Gastroesophageal sphincter (tissue), 4 donors: ENCODE measurements around the gene HOXD13. TPM values are rescaled to one million over a fixed set of nuclear protein-coding genes. Genes with fewer than 3 reads are reported as not detected.

Source experiments
- ATAC-seq: fragments of 150-250 bp; one replicate; pipeline ENCODE4 v1.9.1; 2016; ENCODE audit warnings: mild to moderate bottlenecking, moderate library complexity
- H3K27ac ChIP-seq, 4 donors: fragments of 200-600 bp; sonication (generic) in 3 of 4; 1 replicate in 3 of 4; 2 replicates in 1 of 4; pipeline ENCODE4 v1.5.1; 2016 to 2019
- H3K27me3 ChIP-seq: fragments of 200-600 bp; sonication (generic); one replicate; pipeline ENCODE4 v1.5.1; 2019
- H3K36me3 ChIP-seq, 2 donors: fragments of 200-600 bp; sonication (generic); one replicate each; pipeline ENCODE4 v1.5.1; 2019; ENCODE audit warnings: control low read depth in 1 of 2
- H3K4me1 ChIP-seq, 3 donors: fragments of 200-600 bp; sonication (generic); 1 replicate in 2 of 3; 2 replicates in 1 of 3; pipeline ENCODE4 v1.5.1; 2016 to 2019; ENCODE audit warnings: control low read depth in 2 of 3
- H3K4me3 ChIP-seq, 2 donors: fragments of 200-600 bp; sonication (generic); one replicate each; pipeline ENCODE4 v1.5.1; 2019; ENCODE audit warnings: mild to moderate bottlenecking in 1 of 2, moderate library complexity in 1 of 2
- H3K9me3 ChIP-seq, 3 donors: fragments of 200-600 bp; sonication (generic); one replicate each; pipeline ENCODE4 v1.5.1; 2017 to 2019; ENCODE audit warnings: control low read depth in 2 of 3
- EP300 ChIP-seq: sonication (generic); formaldehyde crosslinking; IDR thresholded peaks from one replicate; pipeline ENCODE4 v1.6.1; 2017; ENCODE audit warnings: antibody characterized with exemption, mild to moderate bottlenecking
- POLR2A ChIP-seq, 2 donors: fragments of 450-650 bp; IDR thresholded peaks; one replicate each; pipeline ENCODE4 v1.6.1; 2017; ENCODE audit warnings: antibody characterized with exemption in 2 of 2, mild to moderate bottlenecking in 2 of 2, moderate library complexity in 1 of 2
- POLR2AphosphoS5 ChIP-seq: sonication (generic); formaldehyde crosslinking; IDR thresholded peaks from one replicate; pipeline ENCODE4 v1.6.1; 2017; ENCODE audit warnings: antibody characterized with exemption
- WGBS, 2 donors: methylation state at CpG; one replicate each; pipeline ENCODE4 v1.1.5; 2018; ENCODE audit warnings: low coverage in 1 of 2; 5-methylcytosine and 5-hydroxymethylcytosine counted together
- total RNA-seq, 4 donors: library from RNA; depleted of rRNA; stranded (reverse); fragments of >200 nt; gene quantifications; one replicate each; pipeline ENCODE4 v1.1.0, GENCODE V29; 2016
- TF ChIP-seq, protein P1 (sequence below), 4 experiments: fragments of 200-600 bp in 2 of 4; fragments of 450-650 bp in 2 of 4; sonication (generic) in 1 of 4; IDR thresholded peaks; one replicate each; pipeline ENCODE4 v1.5.1; 2017 to 2019; ENCODE audit warnings: antibody characterized with exemption in 4 of 4, mild to moderate bottlenecking in 2 of 4, moderate library complexity in 2 of 4

The HOXD13 gene
- total RNA-seq, 4 donors from 2014 or later = not detected

DNA sequence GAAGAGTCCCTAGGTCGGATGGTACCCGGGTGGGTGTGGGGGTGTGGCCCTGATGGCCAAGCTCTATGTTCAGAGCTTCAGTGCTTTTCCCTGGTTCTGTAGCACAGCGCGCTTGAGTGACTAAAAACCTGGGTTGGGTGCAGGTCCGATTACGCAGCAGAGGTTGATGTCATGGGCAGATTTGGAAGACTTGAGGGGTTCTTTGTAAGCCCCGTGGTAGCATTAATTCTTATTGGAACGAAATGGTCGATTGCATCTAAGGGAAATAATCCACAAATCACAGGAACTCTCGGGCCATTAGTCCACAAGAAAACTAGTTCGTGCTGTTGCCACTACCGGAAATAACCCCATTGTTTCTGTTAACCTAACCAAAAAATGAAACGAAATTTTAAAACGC lies 46.0 kb downstream of the HOXD13 start:
- ATAC-seq = no peak
- no peak for TF ChIP-seq POLR2A (IDR thresholded peaks at IDR 0.05)
- TF ChIP-seq POLR2AphosphoS5 = no peak
- TF ChIP-seq, protein P1, sequence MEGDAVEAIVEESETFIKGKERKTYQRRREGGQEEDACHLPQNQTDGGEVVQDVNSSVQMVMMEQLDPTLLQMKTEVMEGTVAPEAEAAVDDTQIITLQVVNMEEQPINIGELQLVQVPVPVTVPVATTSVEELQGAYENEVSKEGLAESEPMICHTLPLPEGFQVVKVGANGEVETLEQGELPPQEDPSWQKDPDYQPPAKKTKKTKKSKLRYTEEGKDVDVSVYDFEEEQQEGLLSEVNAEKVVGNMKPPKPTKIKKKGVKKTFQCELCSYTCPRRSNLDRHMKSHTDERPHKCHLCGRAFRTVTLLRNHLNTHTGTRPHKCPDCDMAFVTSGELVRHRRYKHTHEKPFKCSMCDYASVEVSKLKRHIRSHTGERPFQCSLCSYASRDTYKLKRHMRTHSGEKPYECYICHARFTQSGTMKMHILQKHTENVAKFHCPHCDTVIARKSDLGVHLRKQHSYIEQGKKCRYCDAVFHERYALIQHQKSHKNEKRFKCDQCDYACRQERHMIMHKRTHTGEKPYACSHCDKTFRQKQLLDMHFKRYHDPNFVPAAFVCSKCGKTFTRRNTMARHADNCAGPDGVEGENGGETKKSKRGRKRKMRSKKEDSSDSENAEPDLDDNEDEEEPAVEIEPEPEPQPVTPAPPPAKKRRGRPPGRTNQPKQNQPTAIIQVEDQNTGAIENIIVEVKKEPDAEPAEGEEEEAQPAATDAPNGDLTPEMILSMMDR (IDR thresholded peaks at IDR 0.05) = no peak
- WGBS, 2 donors = 11 to 22% methylated on average over 6 to 13 of the region's 14 CpGs
- H3K4me1 ChIP-seq = peaks cover 0 to 35% (median 15%) of the 10 kb centered on the region in 3 donors
- H3K27me3 ChIP-seq = peaks cover 100% of the 10 kb centered on the region
- no peaks in the 10 kb centered on the region for H3K36me3 ChIP-seq
- H3K27ac ChIP-seq = peak overlapping the region in 3 of 4 donors; percentile 50 to 59 (median 59)
- H3K9me3 ChIP-seq = no peaks in the 10 kb centered on the region
- peak overlapping the region in 1 of 2 donors; percentile 52 for H3K4me3 ChIP-seq

DNA sequence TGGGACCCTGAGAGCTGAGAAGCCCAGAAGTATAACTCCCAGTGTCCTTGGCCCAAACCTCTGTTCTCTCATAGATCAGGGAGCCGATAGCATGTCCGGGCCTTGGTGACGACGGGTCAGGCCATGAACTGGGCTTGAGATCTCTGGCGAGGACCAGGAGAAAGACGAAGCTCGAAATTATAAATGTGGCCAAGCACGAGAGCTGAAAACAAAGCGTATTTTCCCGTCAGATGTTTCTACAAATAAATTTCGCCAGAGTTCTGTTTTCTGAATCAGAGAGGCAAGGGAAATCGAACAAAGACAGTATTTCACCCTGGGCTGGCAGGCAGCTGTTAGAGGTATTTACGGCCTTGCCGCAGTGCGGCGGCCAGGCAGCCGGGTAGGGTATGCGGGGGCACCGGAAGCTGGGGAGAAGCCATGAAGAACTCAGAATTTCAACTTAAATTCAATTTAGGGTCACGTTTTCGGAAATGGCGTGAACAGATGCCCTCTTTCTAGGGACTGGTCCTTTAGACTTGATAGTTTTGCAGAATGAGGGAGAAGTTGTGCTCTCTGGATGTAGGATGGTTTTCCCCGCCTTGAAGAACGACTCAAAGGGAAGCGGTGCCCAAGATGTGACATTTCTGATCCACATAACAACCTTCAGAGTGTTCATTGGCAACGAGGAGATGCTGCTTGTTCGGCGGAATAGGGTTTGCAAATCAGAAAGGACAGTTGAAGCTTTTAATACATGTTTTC lies 46.6 kb downstream of the HOXD13 start:
- peak overlapping the region in 3 of 4 donors; percentile 50 to 59 (median 59) for H3K27ac ChIP-seq
- no peak for ATAC-seq
- peaks cover 0 to 35% (median 15%) of the 10 kb centered on the region in 3 donors for H3K4me1 ChIP-seq
- 15 to 24% methylated on average over 8 to 26 of the region's 28 CpGs for WGBS, 2 donors
- no peak for TF ChIP-seq EP300
- TF ChIP-seq POLR2AphosphoS5 = no peak
- TF ChIP-seq POLR2A (IDR thresholded peaks at IDR 0.05) = no peak
- H3K9me3 ChIP-seq = no peaks in the 10 kb centered on the region
- H3K36me3 ChIP-seq = no peaks in the 10 kb centered on the region
- H3K4me3 ChIP-seq = peak overlapping the region in 1 of 2 donors; percentile 52
- H3K27me3 ChIP-seq = peaks cover 98% of the 10 kb centered on the region

DNA sequence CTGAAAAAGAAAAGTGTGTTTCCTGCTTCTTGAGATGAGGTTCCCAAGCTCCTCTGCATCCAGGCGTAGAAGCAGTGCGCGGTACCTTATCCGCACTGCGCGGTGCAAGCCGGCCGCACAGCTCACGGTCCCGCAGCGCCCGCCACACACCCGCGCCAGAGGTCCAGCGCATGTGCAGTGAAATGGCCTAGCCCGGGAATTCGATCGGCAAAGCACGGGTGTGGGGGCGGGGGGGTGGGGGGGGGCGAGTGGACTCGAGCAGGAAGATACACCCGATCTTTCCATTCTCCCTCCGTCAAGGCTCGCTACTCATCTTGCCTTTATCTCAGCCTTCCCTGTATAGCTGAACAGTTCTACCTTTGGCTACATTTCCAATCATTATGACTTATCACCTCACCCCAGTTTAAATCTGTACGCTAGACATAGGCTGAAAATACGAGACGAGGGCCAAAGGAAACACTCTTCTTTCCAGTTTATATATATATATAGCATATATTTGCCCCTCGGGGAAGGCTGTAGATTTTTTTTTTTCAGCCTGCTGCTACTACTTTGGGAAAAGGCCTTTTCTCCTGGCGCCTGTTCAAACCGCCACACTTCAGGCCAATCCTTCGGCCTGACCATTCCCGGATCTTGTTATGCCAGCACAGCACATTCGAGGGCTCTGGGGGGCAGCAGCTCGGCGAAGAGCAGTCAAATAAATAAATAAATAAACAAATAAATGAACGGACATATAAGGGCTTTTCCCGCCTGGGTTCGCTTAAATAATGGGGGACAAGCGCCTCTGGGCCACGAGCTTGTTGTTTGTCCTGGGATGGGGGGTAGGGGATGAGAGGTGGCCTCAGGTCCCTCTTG lies 47.4 kb downstream of the HOXD13 start:
- Histone ChIP-seq H3K36me3 (no peaks in the 10 kb centered on the region), H3K27ac (peak overlapping the region in 3 of 4 donors; percentile 58 to 59 (median 59)), H3K4me3 (peak overlapping the region in 1 of 2 donors; percentile 52), H3K27me3 (peaks cover 95% of the 10 kb centered on the region), H3K9me3 (no peaks in the 10 kb centered on the region), H3K4me1 (peaks cover 0 to 35% (median 15%) of the 10 kb centered on the region in 3 donors)
- no peak for ATAC-seq
- TF ChIP-seq POLR2AphosphoS5 (no peak), EP300 (no peak), POLR2A (IDR thresholded peaks at IDR 0.05) (no peak)
- TF ChIP-seq, protein P1 (IDR thresholded peaks at IDR 0.05) = no peak
- WGBS, 2 donors = 13 to 21% methylated on average over 23 to 34 of the region's 41 CpGs

DNA sequence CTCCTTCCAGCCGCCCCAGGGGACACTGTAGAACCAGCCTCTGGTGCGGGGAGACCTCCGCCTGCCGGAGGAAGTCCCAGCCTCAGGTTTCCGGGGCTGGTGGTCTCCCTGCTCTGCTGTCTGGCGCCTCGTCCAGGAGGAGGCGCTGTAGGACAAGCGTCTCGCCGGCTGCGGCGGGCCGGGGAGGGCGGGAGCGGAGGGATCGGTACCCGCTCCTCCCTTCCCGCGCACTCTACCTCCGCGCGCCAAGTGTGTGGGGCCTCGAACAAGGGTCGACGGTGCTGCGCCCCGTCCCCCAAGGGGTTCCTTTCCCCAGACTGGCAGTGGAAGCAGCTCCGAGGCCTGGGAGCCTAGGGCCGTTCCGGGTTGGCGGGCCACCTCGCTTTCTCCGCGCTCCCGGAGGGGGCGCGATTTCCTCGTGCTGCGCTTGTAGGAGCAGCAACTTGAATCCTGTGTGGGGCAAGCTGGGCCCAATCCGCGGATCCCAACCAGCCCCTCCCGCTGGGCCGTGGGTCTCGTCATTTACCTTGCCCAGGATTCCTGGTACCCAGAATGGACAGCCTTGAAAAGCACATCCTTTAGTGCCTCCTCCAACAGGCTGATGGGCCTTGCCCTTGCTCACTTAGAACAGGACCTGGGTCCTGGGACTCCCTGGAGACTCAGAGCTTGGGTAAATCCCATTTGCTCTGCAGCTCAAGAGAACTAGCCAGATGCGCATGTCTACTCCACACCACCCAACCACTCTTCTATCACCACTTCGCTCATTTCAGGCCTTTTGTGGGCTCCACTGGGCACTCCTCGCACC lies 48.2 kb downstream of the HOXD13 start:
- no peaks in the 10 kb centered on the region for H3K36me3 ChIP-seq
- ATAC-seq = peak; percentile 81
- WGBS, 2 donors = 37 to 41% methylated on average over 7 of the region's 48 CpGs
- peak overlapping the region in 3 of 4 donors; percentile 58 to 59 (median 59) for H3K27ac ChIP-seq
- H3K9me3 ChIP-seq = no peaks in the 10 kb centered on the region
- peaks cover 95% of the 10 kb centered on the region for H3K27me3 ChIP-seq
- peaks cover 0 to 35% (median 15%) of the 10 kb centered on the region in 3 donors for H3K4me1 ChIP-seq
- TF ChIP-seq EP300 = no peak
- TF ChIP-seq, protein P1 (IDR thresholded peaks at IDR 0.05) = peak; percentile 71 to 89 (median 88)
- peak overlapping the region; percentile 5 to 52 for H3K4me3 ChIP-seq

DNA sequence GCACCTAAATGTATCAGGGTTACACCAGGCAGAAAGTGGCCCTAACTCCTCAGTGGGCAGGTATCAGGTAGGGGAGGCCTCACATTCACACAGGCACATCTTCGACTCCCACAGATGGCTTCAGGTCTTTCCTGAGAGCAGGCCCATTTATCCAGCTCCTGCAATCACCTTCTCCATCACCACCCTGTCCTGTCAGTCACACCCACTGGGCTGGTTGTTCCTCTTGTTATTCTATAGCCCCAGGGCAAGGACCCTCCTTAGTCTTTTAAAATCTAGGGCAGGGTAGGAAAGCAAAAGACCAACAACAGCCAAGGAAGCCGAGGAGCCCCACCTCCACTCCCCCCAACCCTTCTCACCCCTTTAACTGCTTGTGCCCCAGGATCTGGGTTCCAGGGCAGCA lies 49.8 kb downstream of the HOXD13 start:
- Histone ChIP-seq H3K36me3 (no peaks in the 10 kb centered on the region), H3K4me1 (peaks cover 0 to 23% (median 8%) of the 10 kb centered on the region in 3 donors), H3K27me3 (peaks cover 95% of the 10 kb centered on the region), H3K9me3 (no peaks in the 10 kb centered on the region), H3K27ac (no peak overlapping the region), H3K4me3 (no peak overlapping the region)
- no peak for TF ChIP-seq POLR2A (IDR thresholded peaks at IDR 0.05)
- TF ChIP-seq, protein P1 (IDR thresholded peaks at IDR 0.05) = no peak
- no peak for TF ChIP-seq POLR2AphosphoS5
- no peak for TF ChIP-seq EP300
- WGBS, 2 donors = 80% methylated on average over 1 of the region's 2 CpGs; no CpG with 5 or more reads in 1 of the 2 donors
- no peak for ATAC-seq
